ENCODE measurements around the gene RER1. TPM values are rescaled to one million over a fixed set of nuclear protein-coding genes. Genes with fewer than 3 reads are reported as not detected.

RER1 gene
- total and polyA plus RNA-seq, 5 donors from 2014 or later, result 91.3 to 184 (median 164) TPM

GRCh38 chr1:2412395-2412772, 20.7 kb downstream of the RER1 start, which contains the start of gene PEX10:
Gene PEX10 (minus strand): TSS chr1:2412564. CDS start chr1:2412502, 62 bp downstream.
- Mint-ChIP-seq H3K4me1 (peaks cover 9 to 51% (median 24%) of the 10 kb centered on the region in 4 donors), H3K9me3 (no peaks in the 10 kb centered on the region), H3K27ac (peak within 1 kb of the TSS in 2 of 3 donors; percentile 29 to 82), H3K27me3 (no peaks in the 10 kb centered on the region), H3K4me3 (peak within 1 kb of the TSS; percentile 83 to 92 (median 88)), H3K36me3 (no peaks in the 10 kb centered on the region)
- Histone ChIP-seq H3K9me3 (ENCODE audit: control insufficient read depth in 2 of 2, low read length in 2 of 2) (no peaks in the 10 kb centered on the region), H3K4me1 (ENCODE audit: control insufficient read depth, insufficient read depth, low read length, poor library complexity, severe bottlenecking) (peaks cover 56% of the 10 kb centered on the region), H3K27me3 (ENCODE audit: control insufficient read depth, insufficient read depth, low read length) (no peaks in the 10 kb centered on the region), H3K27ac (ENCODE audit: insufficient read depth, low read length, poor library complexity, severe bottlenecking) (peak within 1 kb of the TSS; percentile 76), H3K4me3 (ENCODE audit: low read depth, low read length) (no peak within 1 kb of the TSS), H3K36me3 (ENCODE audit: control insufficient read depth, insufficient read depth, low read length) (no peaks in the 10 kb centered on the region)
- DNase-seq, result peak; percentile 97 to 98 (median 98)
- ATAC-seq (ENCODE audit: low read depth in 2 of 2), result peak; percentile 90 to 94

- no peaks in the 10 kb centered on the region for H3K9me3 Mint-ChIP-seq
- no peaks in the 10 kb centered on the region for H3K27me3 Mint-ChIP-seq
- peak overlapping the region in 3 of 4 donors; percentile 67 to 90 (median 83) for H3K4me3 Mint-ChIP-seq
- H3K4me3 ChIP-seq (ENCODE audit: low read depth, low read length), result no peak overlapping the region
- peak overlapping the region; percentile 76 for H3K27ac ChIP-seq (ENCODE audit: insufficient read depth, low read length, poor library complexity, severe bottlenecking)
- peak in 1 of 2 donors; percentile 20 for ATAC-seq (ENCODE audit: low read depth in 2 of 2)
- no peaks in the 10 kb centered on the region for H3K9me3 ChIP-seq (ENCODE audit: control insufficient read depth in 2 of 2, low read length in 2 of 2)
- no peak overlapping the region for H3K27ac Mint-ChIP-seq
- H3K4me1 ChIP-seq (ENCODE audit: control insufficient read depth, insufficient read depth, low read length, poor library complexity, severe bottlenecking), result peaks cover 59% of the 10 kb centered on the region
- no peaks in the 10 kb centered on the region for H3K36me3 Mint-ChIP-seq
- no peaks in the 10 kb centered on the region for H3K36me3 ChIP-seq (ENCODE audit: control insufficient read depth, insufficient read depth, low read length)
- no peaks in the 10 kb centered on the region for H3K27me3 ChIP-seq (ENCODE audit: control insufficient read depth, insufficient read depth, low read length)
- H3K4me1 Mint-ChIP-seq, result peaks cover 9 to 51% (median 24%) of the 10 kb centered on the region in 4 donors
- no peak for DNase-seq
Observed at GRCh38 chr1:2412773-2413494, 21.3 kb downstream of the RER1 start.

DNA sequence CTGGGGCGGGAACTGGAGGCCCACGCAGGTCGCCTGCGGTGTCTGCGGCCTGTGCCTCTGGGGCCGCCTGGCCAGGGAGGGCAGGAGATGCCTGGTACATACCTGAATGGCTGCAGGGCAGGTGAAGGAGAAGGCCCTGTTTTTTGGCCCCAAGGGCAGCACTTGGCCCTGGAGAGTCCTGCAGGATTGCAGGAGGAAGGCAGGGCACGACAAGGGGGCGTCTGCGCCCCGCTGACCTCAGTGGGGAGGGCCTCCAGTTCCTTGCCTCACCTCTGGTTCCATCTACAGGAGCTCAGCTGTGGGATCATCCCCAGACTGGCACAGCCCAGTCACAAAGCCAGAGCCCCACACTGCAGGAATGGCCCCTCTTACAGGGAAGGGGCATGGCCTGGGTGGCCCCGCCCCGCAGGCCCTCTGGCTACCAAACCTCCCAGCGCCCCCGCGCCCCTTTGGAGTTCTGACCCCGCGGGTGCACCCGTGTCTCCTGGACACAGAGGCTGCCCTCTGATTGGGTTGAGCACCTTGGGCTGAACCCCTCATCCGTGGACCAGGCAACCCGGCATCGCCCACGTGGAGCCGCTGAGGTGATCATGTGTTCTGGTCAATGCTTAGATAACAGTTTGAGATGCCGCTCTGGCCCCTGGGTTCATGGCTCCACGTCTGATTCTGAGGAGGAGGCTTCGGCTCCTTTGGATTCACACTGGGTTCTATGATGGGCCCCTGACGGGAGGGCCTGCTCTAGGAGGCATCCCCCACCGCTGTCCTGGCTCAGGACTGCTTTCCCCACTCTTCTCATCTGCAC, 22.1 kb downstream of the RER1 start:
- Mint-ChIP-seq H3K27me3 (no peaks in the 10 kb centered on the region), H3K9me3 (no peaks in the 10 kb centered on the region), H3K36me3 (no peaks in the 10 kb centered on the region), H3K4me3 (peak overlapping the region; percentile 83 to 99 (median 90)), H3K4me1 (peaks cover 9 to 52% (median 24%) of the 10 kb centered on the region in 4 donors), H3K27ac (peak overlapping the region; percentile 81 to 97 (median 93))
- peaks cover 59% of the 10 kb centered on the region for H3K4me1 ChIP-seq (ENCODE audit: control insufficient read depth, insufficient read depth, low read length, poor library complexity, severe bottlenecking)
- no peak overlapping the region for H3K4me3 ChIP-seq (ENCODE audit: low read depth, low read length)
- no peaks in the 10 kb centered on the region for H3K27me3 ChIP-seq (ENCODE audit: control insufficient read depth, insufficient read depth, low read length)
- DNase-seq, result peak in 2 of 3 donors; percentile 19 to 20
- no peak for ATAC-seq (ENCODE audit: low read depth in 2 of 2)
- no peaks in the 10 kb centered on the region for H3K36me3 ChIP-seq (ENCODE audit: control insufficient read depth, insufficient read depth, low read length)
- H3K27ac ChIP-seq (ENCODE audit: insufficient read depth, low read length, poor library complexity, severe bottlenecking), result peak overlapping the region; percentile 80
- no peaks in the 10 kb centered on the region for H3K9me3 ChIP-seq (ENCODE audit: control insufficient read depth in 2 of 2, low read length in 2 of 2)

GRCh38 chr1:2414297-2414958, 22.8 kb downstream of the RER1 start:
- Mint-ChIP-seq H3K27ac (peak overlapping the region; percentile 93 to 97 (median 95)), H3K9me3 (no peaks in the 10 kb centered on the region), H3K27me3 (no peaks in the 10 kb centered on the region), H3K36me3 (no peaks in the 10 kb centered on the region), H3K4me3 (peak overlapping the region; percentile 83 to 99 (median 90)), H3K4me1 (peaks cover 9 to 51% (median 24%) of the 10 kb centered on the region in 4 donors)
- H3K9me3 ChIP-seq (ENCODE audit: control insufficient read depth in 2 of 2, low read length in 2 of 2), result no peaks in the 10 kb centered on the region
- H3K36me3 ChIP-seq (ENCODE audit: control insufficient read depth, insufficient read depth, low read length), result no peaks in the 10 kb centered on the region
- H3K4me3 ChIP-seq (ENCODE audit: low read depth, low read length), result no peak overlapping the region
- peak overlapping the region; percentile 80 for H3K27ac ChIP-seq (ENCODE audit: insufficient read depth, low read length, poor library complexity, severe bottlenecking)
- DNase-seq, result peak; percentile 69 to 85 (median 80)
- H3K4me1 ChIP-seq (ENCODE audit: control insufficient read depth, insufficient read depth, low read length, poor library complexity, severe bottlenecking), result peaks cover 59% of the 10 kb centered on the region
- H3K27me3 ChIP-seq (ENCODE audit: control insufficient read depth, insufficient read depth, low read length), result no peaks in the 10 kb centered on the region
- peak in 1 of 2 donors; percentile 22 for ATAC-seq (ENCODE audit: low read depth in 2 of 2)

GRCh38 chr1:2415337-2415736, 23.7 kb downstream of the RER1 start:
- no peaks in the 10 kb centered on the region for H3K36me3 ChIP-seq (ENCODE audit: control insufficient read depth, insufficient read depth, low read length)
- peaks cover 9 to 51% (median 24%) of the 10 kb centered on the region in 4 donors for H3K4me1 Mint-ChIP-seq

GRCh38 chr1:2415801-2416208, 24.2 kb downstream of the RER1 start:
- Mint-ChIP-seq H3K36me3 (no peaks in the 10 kb centered on the region), H3K4me1 (peaks cover 9 to 50% (median 24%) of the 10 kb centered on the region in 4 donors), H3K9me3 (no peaks in the 10 kb centered on the region), H3K4me3 (peak overlapping the region; percentile 83 to 99 (median 90)), H3K27me3 (no peaks in the 10 kb centered on the region), H3K27ac (peak overlapping the region; percentile 92 to 98 (median 95))
- DNase-seq (peak; percentile 31 to 85 (median 50)), ATAC-seq (ENCODE audit: low read depth in 2 of 2) (peak in 1 of 2 donors; percentile 29)
- H3K36me3 ChIP-seq (ENCODE audit: control insufficient read depth, insufficient read depth, low read length), result no peaks in the 10 kb centered on the region
- no peaks in the 10 kb centered on the region for H3K9me3 ChIP-seq (ENCODE audit: control insufficient read depth in 2 of 2, low read length in 2 of 2)
- peaks cover 59% of the 10 kb centered on the region for H3K4me1 ChIP-seq (ENCODE audit: control insufficient read depth, insufficient read depth, low read length, poor library complexity, severe bottlenecking)
- no peaks in the 10 kb centered on the region for H3K27me3 ChIP-seq (ENCODE audit: control insufficient read depth, insufficient read depth, low read length)
- peak overlapping the region; percentile 62 for H3K4me3 ChIP-seq (ENCODE audit: low read depth, low read length)
- peak overlapping the region; percentile 80 for H3K27ac ChIP-seq (ENCODE audit: insufficient read depth, low read length, poor library complexity, severe bottlenecking)

More at GRCh38 chr1:2415337-2415736, 23.7 kb downstream of the RER1 start:
- no peaks in the 10 kb centered on the region for H3K36me3 Mint-ChIP-seq
- peaks cover 59% of the 10 kb centered on the region for H3K4me1 ChIP-seq (ENCODE audit: control insufficient read depth, insufficient read depth, low read length, poor library complexity, severe bottlenecking)
- no peaks in the 10 kb centered on the region for H3K27me3 Mint-ChIP-seq
- H3K4me3 ChIP-seq (ENCODE audit: low read depth, low read length), result peak overlapping the region; percentile 62
- peak in 2 of 3 donors; percentile 8 to 31 for DNase-seq
- no peaks in the 10 kb centered on the region for H3K9me3 Mint-ChIP-seq
- peak overlapping the region; percentile 92 to 98 (median 95) for H3K27ac Mint-ChIP-seq
- peak overlapping the region; percentile 80 for H3K27ac ChIP-seq (ENCODE audit: insufficient read depth, low read length, poor library complexity, severe bottlenecking)
- H3K4me3 Mint-ChIP-seq, result peak overlapping the region; percentile 83 to 99 (median 90)
- ATAC-seq (ENCODE audit: low read depth in 2 of 2), result no peak
- no peaks in the 10 kb centered on the region for H3K9me3 ChIP-seq (ENCODE audit: control insufficient read depth in 2 of 2, low read length in 2 of 2)
- H3K27me3 ChIP-seq (ENCODE audit: control insufficient read depth, insufficient read depth, low read length), result no peaks in the 10 kb centered on the region

DNA sequence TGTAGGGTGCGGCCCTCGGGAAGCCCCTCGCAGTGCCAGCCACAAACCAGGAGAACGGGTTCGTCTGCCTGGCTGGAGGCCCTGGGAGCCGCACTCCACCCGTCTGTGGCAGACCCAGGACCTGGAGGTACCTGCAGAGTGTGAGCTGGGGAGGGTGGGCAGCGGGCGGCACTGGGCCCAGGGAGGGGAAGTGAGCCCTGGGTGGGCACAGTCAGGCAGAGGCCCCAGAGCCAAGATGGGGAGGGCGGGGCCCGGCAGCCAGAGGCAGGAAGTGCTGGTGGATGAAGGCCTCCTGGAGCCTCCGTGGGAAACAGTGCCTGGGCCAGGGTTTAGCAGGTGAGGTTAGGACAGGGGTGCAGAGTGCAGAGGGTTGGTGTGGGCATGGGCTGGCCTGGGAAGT, 24.8 kb downstream of the RER1 start:
- Histone ChIP-seq H3K9me3 (ENCODE audit: control insufficient read depth in 2 of 2, low read length in 2 of 2) (no peaks in the 10 kb centered on the region), H3K27ac (ENCODE audit: insufficient read depth, low read length, poor library complexity, severe bottlenecking) (peak overlapping the region; percentile 80), H3K4me1 (ENCODE audit: control insufficient read depth, insufficient read depth, low read length, poor library complexity, severe bottlenecking) (peaks cover 58% of the 10 kb centered on the region), H3K36me3 (ENCODE audit: control insufficient read depth, insufficient read depth, low read length) (no peaks in the 10 kb centered on the region), H3K27me3 (ENCODE audit: control insufficient read depth, insufficient read depth, low read length) (no peaks in the 10 kb centered on the region), H3K4me3 (ENCODE audit: low read depth, low read length) (peak overlapping the region; percentile 62)
- no peak for ATAC-seq (ENCODE audit: low read depth in 2 of 2)
- Mint-ChIP-seq H3K27me3 (no peaks in the 10 kb centered on the region), H3K4me1 (peaks cover 9 to 46% (median 24%) of the 10 kb centered on the region in 4 donors), H3K4me3 (peak overlapping the region; percentile 83 to 99 (median 90)), H3K36me3 (no peaks in the 10 kb centered on the region), H3K9me3 (no peaks in the 10 kb centered on the region), H3K27ac (peak overlapping the region; percentile 89 to 98 (median 92))
- DNase-seq, result peak; percentile 18 to 62 (median 41)

Data from CD4-positive, CD25-positive, alpha-beta regulatory T cell (primary cell).